Measurements from ENCODE around the gene AKR7A3.
"Not testable (repeated sequence)": the region's sequence is repeated elsewhere in the genome, so short reads cannot be mapped to it uniquely, and the experiment has no call there.

AKR7A3 gene

DNA sequence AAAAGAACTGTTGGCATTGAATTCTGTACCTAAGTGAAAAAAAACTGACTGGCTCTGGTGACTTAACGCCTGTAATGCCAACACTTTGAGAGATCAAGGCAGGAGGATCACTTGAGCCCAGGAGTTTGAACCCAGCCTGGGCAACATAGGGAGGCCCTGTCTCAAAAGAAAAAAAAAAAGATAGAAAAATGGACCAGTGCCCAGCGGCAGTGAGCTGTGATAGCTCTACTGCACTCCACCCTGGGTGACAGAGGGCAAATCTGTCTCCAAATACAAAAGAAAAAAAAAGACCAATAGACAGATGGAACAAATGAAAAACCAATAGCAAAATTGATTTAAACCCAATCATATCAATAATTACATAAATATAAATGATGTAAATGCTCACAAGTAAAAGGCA lies 674 bp upstream of the AKR7A3 start:
- DNase-seq (ENCODE audit: low read depth): no peak
- TF ChIP-seq CTCF (IDR thresholded peaks at IDR 0.05; ENCODE audit: insufficient read depth, low read depth, low read length, missing control alignments): no peak
- H3K4me3 ChIP-seq (ENCODE audit: low read length): peak overlapping the region; percentile 41

DNA sequence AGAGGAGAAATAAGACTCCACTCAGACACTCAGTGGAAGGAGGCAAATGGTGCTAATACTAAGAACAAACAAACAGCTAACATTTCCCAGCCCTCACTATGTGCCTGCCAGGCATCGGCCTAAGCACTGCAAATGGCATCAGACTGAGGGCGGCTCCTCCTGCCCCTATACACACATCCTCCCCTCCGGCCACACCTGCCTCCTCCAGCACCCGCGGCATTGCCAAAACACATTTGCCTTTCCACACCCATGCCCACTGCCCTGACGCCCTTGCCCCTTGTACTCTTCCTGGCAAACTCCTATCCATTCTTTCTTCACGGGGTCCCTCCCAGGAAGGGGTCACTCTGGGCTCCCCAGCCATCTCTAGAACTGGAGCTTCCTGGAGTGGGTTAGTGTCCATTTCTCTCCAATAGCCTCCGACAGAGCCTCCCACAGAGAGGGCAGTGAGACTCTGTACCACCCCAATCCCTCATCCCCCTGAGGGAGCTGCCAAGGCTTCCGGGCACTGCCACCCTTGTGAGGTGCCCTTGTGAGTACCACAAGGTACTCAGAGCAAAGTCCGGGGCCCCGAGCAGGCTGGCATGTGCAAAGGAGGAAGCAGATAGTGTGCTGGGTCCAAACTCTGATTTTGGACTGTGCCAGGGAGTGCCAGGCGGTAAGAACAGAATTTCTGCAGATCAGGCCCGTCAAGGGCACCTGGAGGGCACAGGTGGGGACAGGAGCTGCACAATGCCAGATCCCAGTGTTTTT lies 959 bp downstream of the AKR7A3 start:
- TF ChIP-seq CTCF (IDR thresholded peaks at IDR 0.05; ENCODE audit: insufficient read depth, low read depth, low read length, missing control alignments): no peak
- no peak for DNase-seq (ENCODE audit: low read depth)
- no peak overlapping the region for H3K4me3 ChIP-seq (ENCODE audit: low read length)

DNA sequence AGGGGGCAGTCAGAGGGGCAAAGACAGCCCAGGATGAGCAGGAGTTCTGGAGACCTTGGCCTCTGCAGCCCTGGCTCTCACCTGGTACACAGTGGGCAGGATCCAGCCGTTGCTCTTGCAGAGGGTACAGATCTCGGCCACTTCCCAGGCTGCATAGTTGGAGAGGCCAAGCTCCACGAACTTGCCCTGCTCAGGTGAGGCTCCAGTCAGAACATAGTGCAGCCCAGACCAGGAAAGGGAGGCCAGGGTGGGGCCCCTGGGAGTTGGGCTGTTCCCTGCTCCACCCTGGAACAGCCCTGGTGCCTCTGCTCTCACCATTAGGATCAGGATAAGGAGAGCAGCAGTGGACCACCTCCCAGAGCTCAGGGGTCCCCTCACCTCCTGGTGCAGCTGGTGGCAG lies 2.8 kb downstream of the AKR7A3 start:
- not testable (repeated sequence) for DNase-seq (ENCODE audit: low read depth); H3K4me3 ChIP-seq (ENCODE audit: low read length)

DNA sequence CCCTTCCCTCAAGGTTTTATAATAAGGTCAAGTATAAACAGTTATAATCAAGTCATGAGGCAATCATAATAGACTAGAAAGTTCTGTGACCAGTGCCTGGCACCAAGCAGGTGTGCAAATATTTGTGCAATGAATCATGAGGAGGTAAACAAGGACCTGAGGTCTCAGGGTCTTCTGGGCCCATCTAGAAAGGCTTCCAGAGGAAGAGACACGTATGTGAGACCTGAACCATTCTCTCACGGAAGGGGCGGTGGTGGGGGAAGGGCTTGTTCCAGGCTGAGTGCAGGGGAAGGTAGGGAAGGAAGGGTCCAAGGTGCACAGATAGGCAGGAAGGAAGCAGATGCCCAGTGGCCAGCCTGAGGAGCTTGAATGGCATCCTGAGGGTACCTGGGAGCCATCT lies 3.2 kb downstream of the AKR7A3 start:
- not testable (repeated sequence) for DNase-seq (ENCODE audit: low read depth)

DNA sequence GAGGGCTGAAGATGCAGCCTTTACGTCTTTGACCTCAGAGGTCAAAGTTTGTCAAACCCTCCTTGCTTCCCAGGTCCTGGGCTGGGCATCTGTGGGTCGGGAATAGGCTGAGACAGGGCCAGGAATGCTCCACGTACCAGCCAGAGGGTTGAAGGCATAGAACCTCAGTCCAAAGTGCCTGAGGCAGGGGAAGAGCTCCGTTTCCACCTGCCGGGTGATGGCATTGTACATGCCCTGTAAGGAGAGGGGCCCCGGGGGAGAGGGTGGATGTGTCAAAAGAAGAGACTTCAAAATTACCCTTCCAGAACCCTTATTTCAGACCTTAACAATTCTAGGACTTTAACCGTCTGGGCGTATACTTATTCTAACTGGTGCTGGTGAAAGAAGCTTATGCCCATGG lies 3.7 kb downstream of the AKR7A3 start:
- no peak for TF ChIP-seq CTCF (IDR thresholded peaks at IDR 0.05; ENCODE audit: insufficient read depth, low read depth, low read length, missing control alignments)
- no peak overlapping the region for H3K4me3 ChIP-seq (ENCODE audit: low read length)
- no peak for DNase-seq (ENCODE audit: low read depth)

More for the DNA sequence above, 3.2 kb downstream of the AKR7A3 start:
- H3K4me3 ChIP-seq (ENCODE audit: low read length): not testable (repeated sequence)

DNA sequence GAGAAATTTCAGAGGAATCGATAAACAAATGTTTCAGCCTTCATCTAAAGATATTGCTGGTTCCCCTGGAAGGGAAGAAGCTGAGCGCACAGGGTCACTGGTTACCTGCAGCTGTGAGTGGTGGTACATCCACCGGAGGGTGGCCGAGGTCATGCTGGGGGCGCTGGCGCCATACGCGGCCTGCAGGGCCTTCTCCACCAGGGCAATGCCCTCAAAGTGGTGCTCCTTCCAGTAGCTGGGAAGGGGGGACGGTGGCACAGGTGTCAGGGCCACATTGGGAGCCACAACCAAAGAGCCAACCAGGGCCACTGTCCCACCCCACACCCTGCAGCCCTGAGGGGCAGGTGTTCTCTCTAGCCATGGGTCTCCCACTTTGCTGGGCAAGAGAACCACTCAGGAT lies 4.7 kb downstream of the AKR7A3 start:
- no peak for TF ChIP-seq CTCF (IDR thresholded peaks at IDR 0.05; ENCODE audit: insufficient read depth, low read depth, low read length, missing control alignments)
- DNase-seq (ENCODE audit: low read depth): no peak
- no peak overlapping the region for H3K4me3 ChIP-seq (ENCODE audit: low read length)

DNA sequence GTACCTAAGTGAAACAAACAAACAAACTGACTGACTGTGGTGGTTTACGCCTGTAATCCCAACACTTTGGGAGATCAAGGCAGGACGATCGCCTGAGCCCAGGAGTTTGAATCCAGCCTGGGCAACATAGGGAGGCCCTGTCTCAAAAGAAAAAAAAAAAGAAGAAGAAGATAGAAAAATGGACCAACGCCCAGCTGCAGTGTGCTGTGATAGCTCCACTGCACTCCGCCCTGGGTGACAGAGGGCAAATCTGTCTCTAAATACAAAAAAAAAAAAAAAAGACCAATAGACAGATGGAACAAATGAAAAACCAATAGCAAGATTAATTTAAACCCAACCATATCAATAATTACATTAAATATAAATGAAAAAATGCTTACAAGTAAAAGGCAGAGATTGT lies 13.9 kb downstream of the AKR7A3 start:
- H3K4me3 ChIP-seq (ENCODE audit: low read length): no peak overlapping the region
- no peak for DNase-seq (ENCODE audit: low read depth)
- no peak for TF ChIP-seq CTCF (IDR thresholded peaks at IDR 0.05; ENCODE audit: insufficient read depth, low read depth, low read length, missing control alignments)

GRCh38 chr1:19273844-19274531 lies 14.6 kb downstream of the AKR7A3 start:
- not testable (repeated sequence) for DNase-seq (ENCODE audit: low read depth); H3K4me3 ChIP-seq (ENCODE audit: low read length)
